ENCODE measurements around the gene MYOG.

- TF ChIP-seq, protein P1, sequence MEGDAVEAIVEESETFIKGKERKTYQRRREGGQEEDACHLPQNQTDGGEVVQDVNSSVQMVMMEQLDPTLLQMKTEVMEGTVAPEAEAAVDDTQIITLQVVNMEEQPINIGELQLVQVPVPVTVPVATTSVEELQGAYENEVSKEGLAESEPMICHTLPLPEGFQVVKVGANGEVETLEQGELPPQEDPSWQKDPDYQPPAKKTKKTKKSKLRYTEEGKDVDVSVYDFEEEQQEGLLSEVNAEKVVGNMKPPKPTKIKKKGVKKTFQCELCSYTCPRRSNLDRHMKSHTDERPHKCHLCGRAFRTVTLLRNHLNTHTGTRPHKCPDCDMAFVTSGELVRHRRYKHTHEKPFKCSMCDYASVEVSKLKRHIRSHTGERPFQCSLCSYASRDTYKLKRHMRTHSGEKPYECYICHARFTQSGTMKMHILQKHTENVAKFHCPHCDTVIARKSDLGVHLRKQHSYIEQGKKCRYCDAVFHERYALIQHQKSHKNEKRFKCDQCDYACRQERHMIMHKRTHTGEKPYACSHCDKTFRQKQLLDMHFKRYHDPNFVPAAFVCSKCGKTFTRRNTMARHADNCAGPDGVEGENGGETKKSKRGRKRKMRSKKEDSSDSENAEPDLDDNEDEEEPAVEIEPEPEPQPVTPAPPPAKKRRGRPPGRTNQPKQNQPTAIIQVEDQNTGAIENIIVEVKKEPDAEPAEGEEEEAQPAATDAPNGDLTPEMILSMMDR (conservative IDR thresholded peaks at IDR 0.05) = no peak; the same call in 1 of the 2 replicates
- TF ChIP-seq ZFX (IDR thresholded peaks at IDR 0.05) = no peak
These were observed 40.5 kb upstream of the MYOG start for GRCh38 chr1:203126151-203126865.
